HUES6 (cell line): ENCODE measurements around the gene MDM2.

ENCODE experiments used
- H3K27ac ChIP-seq: 2 replicates; pipeline ENCODE4 v1.7.0; 2013; ENCODE audit warnings: low read depth, mild to moderate bottlenecking, low read length, inconsistent platforms
- H3K27me3 ChIP-seq: 2 replicates; pipeline ENCODE4 v1.6.1; 2013; ENCODE audit warnings: low read length; ENCODE audit not compliant: control insufficient read depth, insufficient read depth
- H3K36me3 ChIP-seq: 2 replicates; pipeline ENCODE4 v1.6.1; 2013; ENCODE audit warnings: low read length; ENCODE audit not compliant: control insufficient read depth, insufficient read depth
- H3K4me1 ChIP-seq: 2 replicates; pipeline ENCODE4 v1.6.1; 2013; ENCODE audit warnings: low read length; ENCODE audit not compliant: control insufficient read depth, insufficient read depth
- H3K4me3 ChIP-seq: 2 replicates; pipeline ENCODE4 v1.5.1; 2013; ENCODE audit warnings: low read depth, low read length
- H3K9ac ChIP-seq: one replicate; pipeline ENCODE4 v1.6.1; 2013; ENCODE audit warnings: mild to moderate bottlenecking, low read length
- H3K9me3 ChIP-seq: 2 replicates; pipeline ENCODE4 v1.6.1; 2013; ENCODE audit warnings: low read depth, low read length; ENCODE audit not compliant: control insufficient read depth, insufficient read depth

Gene MDM2

GRCh38 chr12:68807576-68808387 lies at the start of gene MDM2:
TSS of gene MDM2 (plus strand) at chr12:68808177. CDS start at chr12:68808478, 301 bp downstream.
- H3K4me1 ChIP-seq: peaks cover 21% of the 10 kb centered on the region
- no peaks in the 10 kb centered on the region for H3K9me3 ChIP-seq
- H3K36me3 ChIP-seq: peaks cover 34% of the 10 kb centered on the region
- H3K4me3 ChIP-seq: peak within 1 kb of the TSS; percentile 94
- H3K27me3 ChIP-seq: no peaks in the 10 kb centered on the region
- H3K27ac ChIP-seq: peak within 1 kb of the TSS; percentile 100
- H3K9ac ChIP-seq: peak within 1 kb of the TSS; percentile 100

- H3K9ac ChIP-seq: no peak overlapping the region
- H3K4me3 ChIP-seq: no peak overlapping the region
- no peaks in the 10 kb centered on the region for H3K9me3 ChIP-seq
- H3K27ac ChIP-seq: no peak overlapping the region
- peaks cover 73% of the 10 kb centered on the region for H3K36me3 ChIP-seq
- H3K4me1 ChIP-seq: no peaks in the 10 kb centered on the region
- H3K27me3 ChIP-seq: no peaks in the 10 kb centered on the region
Observed at GRCh38 chr12:68759852-68760251, 48.1 kb upstream of the MDM2 start.

- Histone ChIP-seq H3K9me3 (no peaks in the 10 kb centered on the region), H3K36me3 (peaks cover 62% of the 10 kb centered on the region), H3K27ac (no peak overlapping the region), H3K4me3 (no peak overlapping the region), H3K27me3 (no peaks in the 10 kb centered on the region), H3K9ac (no peak overlapping the region), H3K4me1 (no peaks in the 10 kb centered on the region)
Observed at GRCh38 chr12:68760806-68761441, 47.1 kb upstream of the MDM2 start.

GRCh38 chr12:68761442-68761812 lies 46.5 kb upstream of the MDM2 start:
- H3K36me3 ChIP-seq: peaks cover 57% of the 10 kb centered on the region

GRCh38 chr12:68761901-68762630 lies 45.9 kb upstream of the MDM2 start:
- no peaks in the 10 kb centered on the region for H3K9me3 ChIP-seq
- H3K27me3 ChIP-seq: no peaks in the 10 kb centered on the region
- no peak overlapping the region for H3K27ac ChIP-seq
- H3K9ac ChIP-seq: no peak overlapping the region
- H3K4me3 ChIP-seq: no peak overlapping the region
- H3K4me1 ChIP-seq: no peaks in the 10 kb centered on the region
- H3K36me3 ChIP-seq: peaks cover 58% of the 10 kb centered on the region

More at GRCh38 chr12:68761442-68761812, 46.5 kb upstream of the MDM2 start:
- no peaks in the 10 kb centered on the region for H3K4me1 ChIP-seq
- H3K27ac ChIP-seq: no peak overlapping the region
- no peak overlapping the region for H3K9ac ChIP-seq
- H3K27me3 ChIP-seq: no peaks in the 10 kb centered on the region
- no peak overlapping the region for H3K4me3 ChIP-seq
- H3K9me3 ChIP-seq: no peaks in the 10 kb centered on the region

- Histone ChIP-seq H3K27ac (no peak overlapping the region), H3K36me3 (peaks cover 53% of the 10 kb centered on the region), H3K27me3 (no peaks in the 10 kb centered on the region), H3K4me1 (no peaks in the 10 kb centered on the region), H3K9ac (no peak overlapping the region), H3K9me3 (no peaks in the 10 kb centered on the region), H3K4me3 (no peak overlapping the region)
Observed at GRCh38 chr12:68762691-68763090, 45.3 kb upstream of the MDM2 start.

GRCh38 chr12:68765696-68766095 lies 42.3 kb upstream of the MDM2 start:
- no peak overlapping the region for H3K27ac ChIP-seq
- H3K27me3 ChIP-seq: no peaks in the 10 kb centered on the region
- H3K4me3 ChIP-seq: no peak overlapping the region
- H3K9me3 ChIP-seq: no peaks in the 10 kb centered on the region
- no peaks in the 10 kb centered on the region for H3K4me1 ChIP-seq
- peaks cover 37% of the 10 kb centered on the region for H3K36me3 ChIP-seq
- H3K9ac ChIP-seq: no peak overlapping the region

GRCh38 chr12:68766646-68767045 lies 41.3 kb upstream of the MDM2 start:
- Histone ChIP-seq H3K9me3 (no peaks in the 10 kb centered on the region), H3K4me3 (no peak overlapping the region), H3K4me1 (no peaks in the 10 kb centered on the region), H3K27me3 (no peaks in the 10 kb centered on the region), H3K9ac (no peak overlapping the region), H3K36me3 (peaks cover 29% of the 10 kb centered on the region), H3K27ac (no peak overlapping the region)

- Histone ChIP-seq H3K9ac (no peak overlapping the region), H3K27me3 (no peaks in the 10 kb centered on the region), H3K4me1 (no peaks in the 10 kb centered on the region), H3K36me3 (peaks cover 26% of the 10 kb centered on the region), H3K27ac (no peak overlapping the region), H3K9me3 (no peaks in the 10 kb centered on the region), H3K4me3 (no peak overlapping the region)
Observed at GRCh38 chr12:68767191-68767590, 40.8 kb upstream of the MDM2 start.

GRCh38 chr12:68768431-68768939 lies 39.5 kb upstream of the MDM2 start:
- Histone ChIP-seq H3K27ac (no peak overlapping the region), H3K9me3 (no peaks in the 10 kb centered on the region), H3K36me3 (peaks cover 18% of the 10 kb centered on the region), H3K9ac (no peak overlapping the region), H3K27me3 (no peaks in the 10 kb centered on the region), H3K4me3 (no peak overlapping the region), H3K4me1 (no peaks in the 10 kb centered on the region)

GRCh38 chr12:68769941-68770340 lies 38.0 kb upstream of the MDM2 start:
- H3K9me3 ChIP-seq: no peaks in the 10 kb centered on the region
- no peak overlapping the region for H3K9ac ChIP-seq
- H3K27me3 ChIP-seq: no peaks in the 10 kb centered on the region
- H3K36me3 ChIP-seq: peaks cover 6% of the 10 kb centered on the region
- no peaks in the 10 kb centered on the region for H3K4me1 ChIP-seq
- H3K4me3 ChIP-seq: no peak overlapping the region
- H3K27ac ChIP-seq: no peak overlapping the region
